ENCODE measurements around the gene ATG5. TPM values are rescaled to one million over a fixed set of nuclear protein-coding genes. Genes with fewer than 3 reads are reported as not detected.

ATG5 gene
- total and polyA plus RNA-seq, 9 of the 15 experiments (the other 6 are each of a cell fraction or from before 2014, with no cell fraction given) = 29.0 to 80.0 (median 53.2) TPM

GRCh38 chr6:106283481-106283880, 42.1 kb downstream of the ATG5 start:
- Histone ChIP-seq H3K4me3 (no peak overlapping the region), H3K9ac (ENCODE audit: insufficient read depth in 1 of 2, low read depth in 2 of 2, low read length in 2 of 2) (no peak overlapping the region), H3K27me3 (ENCODE audit: control insufficient read depth in 2 of 2, insufficient read depth in 2 of 2, low read length in 2 of 2) (no peaks in the 10 kb centered on the region), H3K4me1 (replicated peaks in 1 of 2; ENCODE audit: control insufficient read depth in 2 of 2, insufficient read depth in 2 of 2, low read length in 2 of 2) (peaks cover 0 to 6% of the 10 kb centered on the region in 2 experiments; a peak in 2 of 5 replicates), H2AFZ (ENCODE audit: low read depth, low read length) (no peak overlapping the region), H3K36me3 (ENCODE audit: control insufficient read depth, insufficient read depth, low read length) (peaks cover 23% of the 10 kb centered on the region; the same call in 2 of the 3 replicates), H3K9me1 (ENCODE audit: control insufficient read depth, insufficient read depth, low read length) (no peaks in the 10 kb centered on the region), H3K79me2 (ENCODE audit: control insufficient read depth, insufficient read depth, low read length) (peaks cover 58% of the 10 kb centered on the region), H3K9me3 (replicated peaks; ENCODE audit: control insufficient read depth, insufficient read depth, low read depth, low read length) (no peaks in the 10 kb centered on the region), H3K27ac (ENCODE audit: extremely low read depth, low read depth, low read length) (no peak overlapping the region), H4K20me1 (replicated peaks; ENCODE audit: control insufficient read depth, insufficient read depth, low read length) (0 out of 2 replicates have a peak, but pooled peaks cover 11% of the 10 kb centered on the region), H3K4me2 (ENCODE audit: insufficient read depth, low read length) (no peak overlapping the region)
- no peak for FAIRE-seq
- intact Hi-C loops (cut with micrococcal nuclease) = no loop called here
- DNase-seq (ENCODE audit: extremely low read depth in 1 of 4, low spot score in 3 of 4) = no peak
- BruUV-seq (replicated peaks) = no TSS peak
- ChIA-PET CTCF (ENCODE audit: low intra/inter-chr PET ratio) (no interaction called here), POLR2A (interaction anchor here (0.5 kb wide), 1 partner anchor 596 kb away, joined by 3 read pairs; no protein-coding TSS in a partner anchor)
- in situ Hi-C loops (cut with MboI) = no loop called here
- no peak for ATAC-seq
- 97% methylated on average over 10 of the region's 10 CpGs for WGBS (ENCODE audit: insufficient coverage, low coverage, missing lambda C conversion rate)
- TF ChIP-seq ZNF143 (CRISPR knock-in tag; IDR thresholded peaks at IDR 0.05) (no peak), ZNF175 (CRISPR knock-in tag; IDR thresholded peaks at IDR 0.05; ENCODE audit: low read depth) (no peak), SRSF1 (IDR thresholded peaks at IDR 0.05; ENCODE audit: low read depth, low read length) (no peak), ILF3 (IDR thresholded peaks at IDR 0.05; ENCODE audit: borderline replicate concordance) (no peak), JUND (IDR thresholded peaks at IDR 0.05; ENCODE audit: borderline replicate concordance, low read depth, low read length) (no peak), JUND (tag; IDR thresholded peaks at IDR 0.05; ENCODE audit: borderline replicate concordance, low read depth, low read length) (no peak), DEAF1 (CRISPR knock-in tag; IDR thresholded peaks at IDR 0.05) (no peak), SIN3B (IDR thresholded peaks at IDR 0.05; ENCODE audit: low read depth) (no peak), ZBTB2 (IDR thresholded peaks at IDR 0.05) (no peak), KAT2B (IDR thresholded peaks at IDR 0.05; ENCODE audit: low read depth, low read length) (no peak), SNIP1 (IDR thresholded peaks at IDR 0.05; ENCODE audit: low read depth) (no peak), CCNT2 (IDR thresholded peaks at IDR 0.05; ENCODE audit: borderline replicate concordance, extremely low read depth, insufficient read length, low read depth, low read length) (no peak), RFX5 (IDR thresholded peaks at IDR 0.05; ENCODE audit: low read depth, low read length) (no peak), PRPF4 (IDR thresholded peaks at IDR 0.05; ENCODE audit: insufficient read depth, low read depth, low read length, poor library complexity, severe bottlenecking) (no peak)
- TF ChIP-seq, protein P1, sequence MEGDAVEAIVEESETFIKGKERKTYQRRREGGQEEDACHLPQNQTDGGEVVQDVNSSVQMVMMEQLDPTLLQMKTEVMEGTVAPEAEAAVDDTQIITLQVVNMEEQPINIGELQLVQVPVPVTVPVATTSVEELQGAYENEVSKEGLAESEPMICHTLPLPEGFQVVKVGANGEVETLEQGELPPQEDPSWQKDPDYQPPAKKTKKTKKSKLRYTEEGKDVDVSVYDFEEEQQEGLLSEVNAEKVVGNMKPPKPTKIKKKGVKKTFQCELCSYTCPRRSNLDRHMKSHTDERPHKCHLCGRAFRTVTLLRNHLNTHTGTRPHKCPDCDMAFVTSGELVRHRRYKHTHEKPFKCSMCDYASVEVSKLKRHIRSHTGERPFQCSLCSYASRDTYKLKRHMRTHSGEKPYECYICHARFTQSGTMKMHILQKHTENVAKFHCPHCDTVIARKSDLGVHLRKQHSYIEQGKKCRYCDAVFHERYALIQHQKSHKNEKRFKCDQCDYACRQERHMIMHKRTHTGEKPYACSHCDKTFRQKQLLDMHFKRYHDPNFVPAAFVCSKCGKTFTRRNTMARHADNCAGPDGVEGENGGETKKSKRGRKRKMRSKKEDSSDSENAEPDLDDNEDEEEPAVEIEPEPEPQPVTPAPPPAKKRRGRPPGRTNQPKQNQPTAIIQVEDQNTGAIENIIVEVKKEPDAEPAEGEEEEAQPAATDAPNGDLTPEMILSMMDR (IDR thresholded peaks at IDR 0.05 in 2 of 3, conservative IDR thresholded peaks at IDR 0.05 in 1 of 3; ENCODE audit: insufficient read depth in 2 of 3, low read depth in 1 of 3, low read length in 3 of 3) = no peak
- TF ChIP-seq, protein P2, sequence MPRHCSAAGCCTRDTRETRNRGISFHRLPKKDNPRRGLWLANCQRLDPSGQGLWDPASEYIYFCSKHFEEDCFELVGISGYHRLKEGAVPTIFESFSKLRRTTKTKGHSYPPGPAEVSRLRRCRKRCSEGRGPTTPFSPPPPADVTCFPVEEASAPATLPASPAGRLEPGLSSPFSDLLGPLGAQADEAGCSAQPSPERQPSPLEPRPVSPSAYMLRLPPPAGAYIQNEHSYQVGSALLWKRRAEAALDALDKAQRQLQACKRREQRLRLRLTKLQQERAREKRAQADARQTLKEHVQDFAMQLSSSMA (CRISPR knock-in tag; IDR thresholded peaks at IDR 0.05) = no peak

Data from K562 (cell line).